BLaER1 (cell line): Measurements from ENCODE around the gene IFT122.

ENCODE experiments used
- H3K27ac ChIP-seq: shearing (Covaris generic); formaldehyde crosslinking; 2 replicates; pipeline ENCODE4 v1.8.1; 2022
- H3K27me3 ChIP-seq: shearing (Covaris generic); formaldehyde crosslinking; 2 replicates; pipeline ENCODE4 v1.8.1; 2022
- H3K36me3 ChIP-seq: shearing (Covaris generic); formaldehyde crosslinking; 2 replicates; pipeline ENCODE4 v1.8.1; 2022
- H3K4me1 ChIP-seq: shearing (Covaris generic); formaldehyde crosslinking; 2 replicates; pipeline ENCODE4 v1.8.1; 2022
- H3K4me2 ChIP-seq: shearing (Covaris generic); formaldehyde crosslinking; 2 replicates; pipeline ENCODE4 v1.8.1; 2022
- H3K4me3 ChIP-seq: shearing (Covaris generic); formaldehyde crosslinking; 2 replicates; pipeline ENCODE4 v1.8.1; 2022
- H3K9ac ChIP-seq: shearing (Covaris generic); formaldehyde crosslinking; 2 replicates; pipeline ENCODE4 v1.8.1; 2022
- H3K9me3 ChIP-seq: shearing (Covaris generic); formaldehyde crosslinking; 2 replicates; pipeline ENCODE4 v1.8.1; 2022
- H4K20me1 ChIP-seq: shearing (Covaris generic); formaldehyde crosslinking; 2 replicates; pipeline ENCODE4 v1.8.1; 2022
- Cebpa-rat ChIP-seq: shearing (Covaris generic); IDR thresholded peaks from 2 replicates; pipeline ENCODE4 v1.8.1; 2022

IFT122 gene

DNA sequence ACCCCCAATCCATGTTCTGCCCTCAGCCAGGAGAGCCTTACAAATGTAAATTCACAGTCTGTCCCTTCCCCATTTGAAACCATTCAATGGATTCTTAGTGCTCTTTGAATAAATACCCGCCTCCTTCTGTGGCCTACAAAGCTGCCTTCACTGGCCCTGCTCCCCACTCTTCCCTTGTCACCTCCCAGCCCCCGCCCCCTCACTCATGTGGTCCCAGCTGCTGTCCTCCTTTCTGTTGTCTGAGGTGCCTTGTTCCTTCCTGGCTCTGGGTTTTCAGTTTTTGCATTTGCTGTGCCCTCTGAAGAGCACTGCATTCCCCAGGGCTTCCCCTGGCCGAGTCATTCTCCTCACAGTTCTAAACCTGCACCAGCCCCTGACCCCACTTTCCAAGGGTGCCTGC is 14.8 kb upstream of the IFT122 start:
- H3K27ac ChIP-seq, result peak overlapping the region; percentile 43

DNA sequence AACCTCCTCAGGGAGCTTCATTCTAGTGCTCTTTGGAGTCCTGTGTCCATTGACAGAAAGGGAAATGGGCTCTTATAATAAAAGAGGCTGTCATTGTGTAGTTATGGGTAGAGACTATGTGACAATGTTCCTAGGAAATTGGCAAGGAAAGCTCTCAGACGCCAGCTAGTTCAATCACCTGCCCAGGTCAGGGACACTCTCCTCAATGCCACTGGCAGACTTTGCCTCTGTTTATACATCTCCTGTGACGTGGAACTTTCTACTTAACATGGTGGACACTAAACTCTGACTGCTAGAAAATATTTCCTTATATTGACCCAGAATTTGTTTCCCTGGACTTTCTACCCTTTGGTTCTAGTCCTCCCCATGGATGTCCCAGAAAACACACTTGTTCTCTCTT is 14.4 kb upstream of the IFT122 start:
- Histone ChIP-seq H3K9me3 (no peaks in the 10 kb centered on the region; the same call in 1 of the 2 replicates), H3K27me3 (peaks cover 15% of the 10 kb centered on the region), H3K27ac (peak overlapping the region; percentile 43), H3K36me3 (peaks cover 11% of the 10 kb centered on the region), H3K4me2 (peak overlapping the region; percentile 75), H4K20me1 (no peaks in the 10 kb centered on the region), H3K4me1 (peaks cover 50% of the 10 kb centered on the region), H3K9ac (no peak overlapping the region), H3K4me3 (no peak overlapping the region)
- no peak for TF ChIP-seq Cebpa-rat

More for the DNA sequence above, 14.8 kb upstream of the IFT122 start:
- Histone ChIP-seq H3K9ac (no peak overlapping the region), H3K4me2 (peak overlapping the region; percentile 75), H3K4me3 (no peak overlapping the region), H3K27me3 (peaks cover 15% of the 10 kb centered on the region), H3K36me3 (peaks cover 7% of the 10 kb centered on the region), H4K20me1 (no peaks in the 10 kb centered on the region), H3K4me1 (peaks cover 50% of the 10 kb centered on the region), H3K9me3 (no peaks in the 10 kb centered on the region; the same call in 1 of the 2 replicates)
- no peak for TF ChIP-seq Cebpa-rat

DNA sequence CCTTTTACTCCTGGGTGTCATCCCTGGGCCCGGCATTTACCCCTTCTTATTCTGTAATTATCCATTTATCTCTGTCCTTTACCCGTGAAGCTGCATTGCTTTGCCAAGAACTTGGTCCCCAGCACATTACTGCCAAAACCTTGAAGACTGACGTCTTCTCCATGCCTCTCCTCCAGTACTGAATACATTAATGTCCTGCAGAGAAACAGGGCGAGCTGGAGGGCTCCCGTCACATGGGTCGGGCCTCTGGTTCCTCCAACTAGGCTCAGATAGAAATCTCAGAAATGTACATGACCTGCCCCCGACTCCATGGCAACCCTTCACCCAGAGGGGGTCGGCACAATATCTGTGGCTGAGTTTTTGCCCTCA is 12.0 kb upstream of the IFT122 start:
- peak overlapping the region; percentile 96 for H3K4me2 ChIP-seq
- no peaks in the 10 kb centered on the region for H3K9me3 ChIP-seq
- H3K36me3 ChIP-seq, result peaks cover 35% of the 10 kb centered on the region
- no peak overlapping the region for H3K9ac ChIP-seq
- peak overlapping the region; percentile 60 for H3K4me3 ChIP-seq
- TF ChIP-seq Cebpa-rat, result no peak
- no peaks in the 10 kb centered on the region for H4K20me1 ChIP-seq
- H3K27ac ChIP-seq, result no peak overlapping the region
- H3K27me3 ChIP-seq, result peaks cover 15% of the 10 kb centered on the region
- H3K4me1 ChIP-seq, result peaks cover 50% of the 10 kb centered on the region

DNA sequence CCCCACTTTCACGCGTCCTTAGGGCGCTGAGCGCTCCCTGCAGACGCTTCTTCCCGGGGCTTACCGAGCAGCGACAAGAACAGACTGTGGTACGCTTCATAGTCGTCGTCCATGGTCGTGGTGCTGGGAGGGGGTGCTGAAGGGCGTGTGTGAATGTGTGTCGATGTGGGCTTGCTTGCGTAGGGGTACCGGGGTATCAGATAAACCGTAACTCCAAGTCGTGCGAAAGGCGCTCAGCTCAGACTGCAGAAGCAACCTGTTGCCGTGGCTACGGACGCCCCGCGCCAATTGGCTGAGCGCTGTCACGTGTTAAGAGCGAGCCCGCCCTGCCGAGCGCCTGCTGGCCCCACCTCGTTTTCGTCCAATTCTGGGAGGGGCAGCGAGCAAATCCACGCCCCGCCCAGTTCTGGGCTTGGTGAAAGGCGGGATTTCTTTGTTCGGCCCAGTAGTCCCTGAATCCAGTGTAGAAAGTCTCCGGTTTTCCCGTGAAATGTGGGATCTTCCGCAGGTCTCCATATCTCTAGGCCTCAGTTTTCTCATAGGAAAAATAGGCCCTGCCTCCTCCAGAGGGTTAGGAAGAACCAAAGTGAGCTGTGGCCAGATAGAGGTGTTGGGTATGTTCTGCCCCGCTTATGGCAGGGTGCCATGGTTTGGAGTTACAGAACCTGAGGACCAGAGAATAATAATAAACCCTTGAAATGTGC is 11.5 kb upstream of the IFT122 start, which contains the start of gene EFCAB12:
Gene EFCAB12, minus strand, starts transcription at position 261 of the 704 bp plus-strand sequence. Its CDS starts 148 bp downstream, at position 113.
- Histone ChIP-seq H3K36me3 (peaks cover 40% of the 10 kb centered on the region), H3K4me2 (peak within 1 kb of the TSS; percentile 96), H3K27me3 (peaks cover 15% of the 10 kb centered on the region), H3K4me1 (peaks cover 49% of the 10 kb centered on the region), H3K27ac (no peak within 1 kb of the TSS), H3K4me3 (peak within 1 kb of the TSS; percentile 60), H3K9ac (no peak within 1 kb of the TSS), H3K9me3 (no peaks in the 10 kb centered on the region), H4K20me1 (no peaks in the 10 kb centered on the region)
- no peak for TF ChIP-seq Cebpa-rat

DNA sequence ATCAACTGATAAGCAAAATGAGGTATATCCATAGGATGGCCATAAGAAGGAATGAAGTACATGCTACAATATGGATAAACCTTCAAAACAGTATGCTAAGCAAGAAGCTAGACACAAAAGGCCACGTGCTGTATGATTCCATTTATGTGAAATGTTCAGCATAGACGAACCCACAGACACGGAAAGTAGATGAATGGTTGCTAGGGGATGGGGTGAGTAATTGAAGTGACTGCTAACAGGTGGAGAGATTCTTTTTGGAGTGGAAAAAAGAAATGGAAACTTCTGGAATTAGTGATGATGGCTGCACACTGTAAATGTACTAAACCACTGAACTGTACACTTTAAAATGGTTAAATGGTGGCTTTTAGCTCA is 11.0 kb upstream of the IFT122 start:
- Histone ChIP-seq H3K27me3 (peaks cover 15% of the 10 kb centered on the region), H3K27ac (no peak overlapping the region), H3K4me1 (peaks cover 43% of the 10 kb centered on the region), H3K36me3 (peaks cover 45% of the 10 kb centered on the region), H3K4me3 (peak overlapping the region; percentile 60), H4K20me1 (no peaks in the 10 kb centered on the region), H3K4me2 (peak overlapping the region; percentile 96), H3K9me3 (no peaks in the 10 kb centered on the region), H3K9ac (no peak overlapping the region)
- no peak for TF ChIP-seq Cebpa-rat

DNA sequence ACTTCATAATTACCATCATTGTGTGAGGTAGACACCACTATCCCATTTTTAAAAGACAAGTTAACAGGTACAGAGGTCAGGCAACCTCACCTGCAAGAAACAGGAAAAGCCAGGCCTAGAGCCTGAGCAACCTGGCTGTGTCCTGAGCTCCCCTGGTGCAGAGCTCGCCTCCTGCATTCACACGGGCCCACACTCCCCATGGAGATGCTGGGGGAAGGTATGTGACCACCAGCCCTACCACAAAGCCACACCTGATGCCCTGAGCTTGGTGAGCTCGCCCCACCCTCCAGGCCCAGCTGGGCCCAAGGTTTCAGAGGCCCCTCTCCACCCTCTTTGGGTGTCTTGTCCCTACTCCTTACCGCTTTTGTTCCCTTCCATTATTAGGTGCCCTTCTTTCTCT is 10.4 kb upstream of the IFT122 start:
- no peak overlapping the region for H3K4me3 ChIP-seq

DNA sequence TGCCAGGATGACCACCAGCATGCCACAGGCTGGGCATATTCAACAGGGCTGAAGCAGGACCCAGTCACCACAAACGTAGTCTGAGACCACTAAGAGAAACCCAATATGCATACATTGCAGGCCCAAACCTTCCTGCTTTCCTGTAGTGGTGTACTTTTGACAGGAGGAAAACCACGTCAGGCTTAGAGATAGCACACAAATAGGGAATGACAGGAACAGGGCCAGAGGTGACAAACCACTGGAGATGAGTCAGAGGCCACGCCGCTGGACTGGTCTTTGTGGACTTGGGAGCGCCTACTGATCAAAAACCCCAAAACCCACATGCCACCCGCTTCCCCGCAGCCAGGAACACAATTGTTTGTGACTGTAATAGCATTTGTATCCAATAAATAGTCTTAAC is 8.0 kb upstream of the IFT122 start:
- H3K4me3 ChIP-seq, result no peak overlapping the region
- peaks cover 72% of the 10 kb centered on the region for H3K36me3 ChIP-seq
- no peak overlapping the region for H3K4me2 ChIP-seq
- H3K27me3 ChIP-seq, result peaks cover 14% of the 10 kb centered on the region
- peaks cover 47% of the 10 kb centered on the region for H3K4me1 ChIP-seq
- H3K27ac ChIP-seq, result no peak overlapping the region
- H4K20me1 ChIP-seq, result no peaks in the 10 kb centered on the region
- TF ChIP-seq Cebpa-rat, result no peak
- H3K9me3 ChIP-seq, result no peaks in the 10 kb centered on the region
- H3K9ac ChIP-seq, result no peak overlapping the region

More for the DNA sequence above, 10.4 kb upstream of the IFT122 start:
- peaks cover 15% of the 10 kb centered on the region for H3K27me3 ChIP-seq
- H3K4me1 ChIP-seq, result peaks cover 38% of the 10 kb centered on the region
- no peak overlapping the region for H3K4me2 ChIP-seq
- no peak overlapping the region for H3K9ac ChIP-seq
- no peaks in the 10 kb centered on the region for H4K20me1 ChIP-seq
- peaks cover 50% of the 10 kb centered on the region for H3K36me3 ChIP-seq
- TF ChIP-seq Cebpa-rat, result no peak
- H3K27ac ChIP-seq, result no peak overlapping the region
- H3K9me3 ChIP-seq, result no peaks in the 10 kb centered on the region

DNA sequence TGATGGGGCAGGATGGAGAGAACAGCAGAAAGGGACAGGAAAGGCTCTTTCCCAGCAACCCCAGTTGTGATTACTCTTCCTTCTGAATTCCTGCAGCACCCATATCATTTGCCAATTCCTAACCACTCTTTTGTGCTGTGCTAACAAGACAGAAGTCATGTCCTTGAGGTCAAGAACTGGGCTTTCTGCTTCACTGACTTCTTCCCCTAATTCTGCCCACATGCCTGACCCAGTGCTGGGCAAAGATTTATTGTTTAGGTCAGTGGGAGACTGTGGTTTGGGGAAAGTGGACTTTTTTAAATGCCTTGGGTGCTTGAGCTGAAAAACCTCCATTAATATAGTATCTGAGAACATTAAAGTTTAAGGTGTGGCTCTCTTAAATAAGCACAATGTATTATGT is 7.4 kb upstream of the IFT122 start:
- peaks cover 7% of the 10 kb centered on the region for H3K27me3 ChIP-seq
- H3K4me3 ChIP-seq, result no peak overlapping the region
- no peaks in the 10 kb centered on the region for H3K9me3 ChIP-seq
- H4K20me1 ChIP-seq, result no peaks in the 10 kb centered on the region
- H3K9ac ChIP-seq, result no peak overlapping the region
- H3K4me2 ChIP-seq, result no peak overlapping the region
- H3K27ac ChIP-seq, result no peak overlapping the region
- no peak for TF ChIP-seq Cebpa-rat
- peaks cover 50% of the 10 kb centered on the region for H3K4me1 ChIP-seq
- peaks cover 78% of the 10 kb centered on the region for H3K36me3 ChIP-seq

DNA sequence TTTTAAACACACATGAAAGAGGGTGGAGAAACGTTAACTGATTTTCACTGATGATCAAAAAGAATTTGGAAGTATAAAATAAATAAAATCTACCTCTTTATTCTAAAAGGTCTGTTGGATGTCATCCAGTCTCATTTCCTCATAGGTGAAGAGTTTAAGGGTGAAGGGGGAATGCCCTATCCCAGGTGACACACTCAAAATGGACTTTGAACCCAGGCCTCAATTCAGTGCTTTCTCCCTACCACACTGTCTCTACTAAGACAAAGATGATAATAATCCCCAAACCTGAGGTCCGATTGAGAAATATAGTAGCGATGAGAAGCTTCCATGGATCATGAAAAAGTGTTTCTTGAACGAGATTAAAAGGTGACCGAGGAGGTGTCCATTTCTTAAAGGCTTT is 6.5 kb upstream of the IFT122 start:
- no peaks in the 10 kb centered on the region for H3K27me3 ChIP-seq
- H3K4me2 ChIP-seq, result no peak overlapping the region
- H3K4me3 ChIP-seq, result no peak overlapping the region
- peaks cover 50% of the 10 kb centered on the region for H3K4me1 ChIP-seq
- peaks cover 84% of the 10 kb centered on the region for H3K36me3 ChIP-seq
- H3K27ac ChIP-seq, result no peak overlapping the region
- TF ChIP-seq Cebpa-rat, result no peak
- no peaks in the 10 kb centered on the region for H3K9me3 ChIP-seq
- H4K20me1 ChIP-seq, result no peaks in the 10 kb centered on the region
- no peak overlapping the region for H3K9ac ChIP-seq

DNA sequence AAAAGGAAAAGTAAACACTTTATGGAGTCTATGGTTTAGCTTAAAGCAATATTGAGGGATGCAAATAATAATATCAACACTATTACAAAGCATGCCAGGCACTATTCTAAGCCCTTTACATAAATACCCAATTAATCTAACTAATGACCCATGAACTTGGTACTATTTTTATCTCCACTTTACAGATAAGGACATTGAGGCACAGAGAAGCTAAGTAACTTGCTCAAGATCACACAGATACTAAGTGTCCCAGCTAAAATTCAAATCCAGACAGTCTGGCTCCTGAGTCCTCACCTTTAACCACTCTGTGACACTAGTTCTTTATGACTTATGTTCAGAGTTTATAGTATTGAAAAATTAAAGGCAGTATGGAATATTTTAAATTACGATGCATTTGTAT is 5.9 kb upstream of the IFT122 start:
- peaks cover 84% of the 10 kb centered on the region for H3K36me3 ChIP-seq

DNA sequence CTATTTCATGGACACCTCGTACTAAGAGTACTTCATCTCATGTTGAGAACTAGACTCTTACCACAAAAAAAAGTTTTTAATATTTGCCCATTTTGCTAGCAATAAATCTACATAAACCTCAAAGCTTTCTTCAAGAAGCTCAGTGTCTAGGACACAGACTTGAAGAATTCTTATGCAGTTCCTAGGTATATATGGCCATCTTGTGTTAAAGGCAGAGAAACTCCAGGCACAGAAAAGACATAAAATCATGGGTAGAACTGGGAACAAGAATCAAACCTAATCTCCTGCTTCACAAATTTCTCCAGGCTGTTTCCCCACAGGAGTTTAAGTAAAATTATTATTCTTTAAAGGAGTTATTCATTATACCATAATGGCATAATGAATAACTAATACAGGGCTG is 4.7 kb upstream of the IFT122 start:
- H4K20me1 ChIP-seq, result no peaks in the 10 kb centered on the region
- peak overlapping the region; percentile 23 for H3K4me2 ChIP-seq
- H3K9ac ChIP-seq, result 0 out of 2 replicates have a peak overlapping the region, but pooled peaks have one; percentile 2
- H3K9me3 ChIP-seq, result no peaks in the 10 kb centered on the region
- no peak for TF ChIP-seq Cebpa-rat
- peaks cover 75% of the 10 kb centered on the region for H3K36me3 ChIP-seq
- no peak overlapping the region for H3K27ac ChIP-seq
- H3K4me1 ChIP-seq, result peaks cover 45% of the 10 kb centered on the region
- no peak overlapping the region for H3K4me3 ChIP-seq
- H3K27me3 ChIP-seq, result no peaks in the 10 kb centered on the region

More for the DNA sequence above, 5.9 kb upstream of the IFT122 start:
- no peaks in the 10 kb centered on the region for H3K9me3 ChIP-seq
- no peak overlapping the region for H3K27ac ChIP-seq
- H3K4me3 ChIP-seq, result no peak overlapping the region
- H3K4me2 ChIP-seq, result no peak overlapping the region
- peaks cover 50% of the 10 kb centered on the region for H3K4me1 ChIP-seq
- no peaks in the 10 kb centered on the region for H3K27me3 ChIP-seq
- TF ChIP-seq Cebpa-rat, result no peak
- H4K20me1 ChIP-seq, result no peaks in the 10 kb centered on the region
- no peak overlapping the region for H3K9ac ChIP-seq
